H4 (cell line): ENCODE results near the gene AJAP1. TPM values are rescaled to one million over a fixed set of nuclear protein-coding genes. Genes with fewer than 3 reads are reported as not detected.

Experiments
- DNase-seq: peaks from one replicate; pipeline ENCODE4 v3.0.0-alpha.2; 2015; ENCODE audit warnings: low spot score
- total RNA-seq: library from RNA; depleted of rRNA; stranded (reverse); fragments of >200 nt; shearing (Covaris generic); gene quantifications from 2 replicates; pipeline ENCODE4 v1.2.3, GENCODE V29; 2014

Gene AJAP1
- total RNA-seq, 1 experiment from 2014 or later = 6.1 TPM

- no peak for DNase-seq
Measured at GRCh38 chr1:4657244-4657789, 2.9 kb downstream of the AJAP1 start.

DNA sequence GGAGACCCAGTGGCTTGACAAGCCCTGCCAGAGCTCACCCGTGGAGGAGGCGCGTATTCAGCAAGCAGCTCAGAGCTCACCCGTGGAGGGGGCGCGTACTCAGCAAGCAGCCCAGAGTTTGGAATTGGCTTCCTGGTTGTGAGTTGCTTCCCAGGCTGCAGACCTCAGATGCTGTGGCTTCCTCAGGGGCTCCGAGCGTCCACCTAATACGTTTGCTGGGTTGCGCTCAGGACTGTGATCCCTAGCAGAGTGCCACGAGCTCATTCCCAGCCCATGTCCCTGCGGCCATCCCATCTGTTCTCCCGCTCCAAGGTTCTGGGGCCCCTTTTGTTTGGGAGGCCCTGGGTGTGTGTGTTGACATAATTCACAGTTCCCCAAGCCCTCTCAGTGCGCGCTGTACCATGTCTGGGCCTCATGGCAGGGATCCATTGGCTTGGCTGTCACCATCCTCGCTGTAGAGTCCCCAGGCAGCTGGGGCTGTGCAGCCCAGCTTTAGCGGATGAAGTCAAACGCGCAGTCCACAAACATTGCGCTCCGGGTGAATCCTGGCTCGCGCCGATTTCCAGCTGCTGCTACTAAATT, 3.6 kb downstream of the AJAP1 start:
- no peak for DNase-seq

DNA sequence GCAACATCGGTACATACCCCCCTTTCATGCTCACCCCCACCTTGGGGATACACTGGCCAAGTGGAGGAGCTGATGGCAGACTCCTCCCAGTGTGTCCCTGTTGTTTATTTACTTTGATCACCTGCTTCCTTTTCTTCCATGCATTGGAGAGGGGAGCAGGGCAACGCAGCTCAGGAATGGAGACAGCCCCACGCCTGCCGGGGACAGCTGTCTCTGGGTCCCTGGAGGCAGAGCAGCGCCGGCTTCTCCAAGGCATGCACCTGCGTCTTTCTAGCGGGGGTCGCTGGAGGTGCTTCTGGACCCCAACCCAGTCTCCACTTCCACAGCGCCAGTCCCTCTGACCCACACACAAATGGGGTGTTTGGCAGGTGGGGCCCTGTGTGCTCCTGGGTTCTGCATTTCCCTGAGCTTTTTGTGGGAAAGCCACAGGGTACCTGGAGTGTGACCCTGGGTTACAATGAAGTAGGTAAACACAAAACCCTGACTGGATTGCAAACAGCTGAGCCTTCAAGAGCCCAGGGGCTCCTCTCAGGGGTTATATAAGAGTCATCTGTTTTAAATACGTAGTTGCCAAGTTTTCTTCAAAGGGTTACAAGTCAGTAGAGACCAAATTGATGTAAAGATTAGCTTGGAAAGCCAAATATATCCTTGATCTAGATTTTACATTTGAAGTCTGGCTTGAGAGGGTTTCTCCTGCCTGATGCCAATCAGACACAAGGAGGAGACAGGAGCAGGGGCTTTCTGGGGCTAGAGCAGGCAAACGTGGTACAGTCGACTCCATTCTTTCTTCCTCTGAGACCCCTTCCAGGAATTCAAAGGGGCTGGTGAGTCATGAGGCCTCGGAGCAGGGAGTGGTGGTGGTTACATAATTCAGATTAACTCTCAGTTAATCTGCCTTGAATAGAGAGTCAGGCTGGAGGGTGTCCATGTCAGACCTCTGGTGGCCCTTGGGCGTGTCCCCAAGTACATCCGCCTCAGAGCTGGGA, 4.5 kb downstream of the AJAP1 start:
- peak; percentile 40 for DNase-seq

DNA sequence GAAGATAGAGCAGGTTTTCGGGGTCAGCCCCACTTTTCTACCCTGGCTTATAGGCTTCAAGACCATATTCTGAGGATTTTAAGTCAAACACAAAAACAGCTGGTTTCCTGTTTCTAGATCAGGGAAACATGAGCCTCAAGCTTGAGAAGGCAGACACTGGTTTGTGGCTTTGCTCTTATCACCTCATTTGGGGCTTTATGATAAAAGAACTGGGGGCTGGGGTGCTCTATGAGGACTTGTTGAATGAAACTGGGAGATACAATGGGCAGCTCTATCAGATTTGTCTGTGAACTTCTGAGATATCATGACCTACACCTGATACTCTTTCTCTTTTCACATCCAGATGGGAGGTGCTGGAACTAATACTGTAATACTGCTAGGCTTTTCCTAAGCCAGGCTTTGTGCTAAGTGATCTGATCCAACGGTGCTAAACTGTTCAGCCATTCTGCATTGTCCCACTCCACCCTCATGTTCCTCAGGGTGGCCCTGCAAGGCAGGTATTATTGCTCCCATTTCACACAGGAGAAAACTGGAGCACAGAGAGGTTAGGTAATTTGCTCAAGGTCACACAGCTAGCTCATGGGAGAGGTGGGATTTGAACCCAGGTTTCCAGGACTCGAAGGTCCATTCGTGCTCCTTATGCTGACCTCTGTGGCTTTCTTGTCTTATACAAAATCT, 6.6 kb downstream of the AJAP1 start:
- no peak for DNase-seq

GRCh38 chr1:4661595-4661917, 7.1 kb downstream of the AJAP1 start:
- no peak for DNase-seq

DNA sequence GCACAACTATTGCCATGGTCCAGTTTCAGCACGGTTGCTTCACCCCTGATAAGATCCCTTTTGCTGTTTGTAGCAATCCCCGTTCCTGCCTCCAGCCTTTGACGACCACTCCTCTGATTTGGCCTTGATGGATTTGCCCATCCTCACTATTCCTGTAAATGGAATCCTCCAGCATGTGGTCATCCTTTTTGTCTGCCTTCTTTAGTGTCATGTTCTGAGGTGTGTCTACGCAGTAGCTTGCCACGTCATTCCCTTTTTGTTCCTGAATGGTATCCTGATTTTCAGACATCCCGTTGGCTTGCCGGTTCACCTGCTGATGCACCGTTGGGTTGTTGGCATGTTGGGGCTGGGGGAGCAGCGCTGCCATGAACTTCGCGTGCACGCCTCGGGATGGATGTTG, 7.8 kb downstream of the AJAP1 start:
- no peak for DNase-seq

- DNase-seq = no peak
Measured at GRCh38 chr1:4662723-4663122, 8.3 kb downstream of the AJAP1 start.

GRCh38 chr1:4664095-4664494, 9.7 kb downstream of the AJAP1 start:
- no peak for DNase-seq

GRCh38 chr1:4664606-4665005, 10.2 kb downstream of the AJAP1 start:
- DNase-seq = no peak

DNA sequence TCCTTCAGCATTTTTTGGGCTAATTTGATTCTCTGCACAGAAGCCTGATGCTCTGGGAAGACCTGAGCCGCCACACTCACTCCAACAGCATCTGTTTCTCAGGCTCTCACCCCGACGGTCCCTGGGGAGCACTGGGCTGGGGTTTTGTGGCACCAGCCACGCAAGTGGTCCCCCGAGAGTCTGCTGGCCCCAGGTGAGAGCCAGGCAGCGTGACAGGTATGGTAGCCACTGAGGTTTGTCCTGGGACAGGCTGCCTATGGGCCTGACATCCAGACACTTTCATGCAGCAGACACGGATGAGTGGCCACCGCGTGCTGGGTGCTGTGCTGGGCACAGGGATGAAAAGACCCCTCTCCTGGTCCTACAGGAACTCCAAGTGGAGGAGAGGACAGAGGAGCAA, 11.0 kb downstream of the AJAP1 start:
- DNase-seq = no peak

DNA sequence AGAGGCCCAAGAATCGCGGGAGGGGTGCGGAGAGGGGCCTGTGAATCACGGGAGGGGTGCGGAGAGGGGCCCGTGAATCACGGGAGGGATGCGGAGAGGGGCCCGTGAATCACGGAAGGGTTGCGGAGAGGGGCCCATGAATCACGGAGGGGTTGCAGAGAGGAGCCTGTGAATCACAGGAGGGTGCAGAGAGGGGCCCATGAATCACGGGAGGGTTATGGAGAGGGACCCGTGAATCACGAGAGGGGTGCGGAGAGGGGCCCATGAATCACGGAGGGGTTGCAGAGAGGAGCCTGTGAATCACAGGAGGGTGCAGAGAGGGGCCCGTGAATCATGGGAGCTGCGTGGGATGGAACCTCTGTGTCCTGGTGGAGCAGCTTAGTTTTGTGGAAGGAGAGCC, 12.3 kb downstream of the AJAP1 start:
- DNase-seq = peak; percentile 27

DNA sequence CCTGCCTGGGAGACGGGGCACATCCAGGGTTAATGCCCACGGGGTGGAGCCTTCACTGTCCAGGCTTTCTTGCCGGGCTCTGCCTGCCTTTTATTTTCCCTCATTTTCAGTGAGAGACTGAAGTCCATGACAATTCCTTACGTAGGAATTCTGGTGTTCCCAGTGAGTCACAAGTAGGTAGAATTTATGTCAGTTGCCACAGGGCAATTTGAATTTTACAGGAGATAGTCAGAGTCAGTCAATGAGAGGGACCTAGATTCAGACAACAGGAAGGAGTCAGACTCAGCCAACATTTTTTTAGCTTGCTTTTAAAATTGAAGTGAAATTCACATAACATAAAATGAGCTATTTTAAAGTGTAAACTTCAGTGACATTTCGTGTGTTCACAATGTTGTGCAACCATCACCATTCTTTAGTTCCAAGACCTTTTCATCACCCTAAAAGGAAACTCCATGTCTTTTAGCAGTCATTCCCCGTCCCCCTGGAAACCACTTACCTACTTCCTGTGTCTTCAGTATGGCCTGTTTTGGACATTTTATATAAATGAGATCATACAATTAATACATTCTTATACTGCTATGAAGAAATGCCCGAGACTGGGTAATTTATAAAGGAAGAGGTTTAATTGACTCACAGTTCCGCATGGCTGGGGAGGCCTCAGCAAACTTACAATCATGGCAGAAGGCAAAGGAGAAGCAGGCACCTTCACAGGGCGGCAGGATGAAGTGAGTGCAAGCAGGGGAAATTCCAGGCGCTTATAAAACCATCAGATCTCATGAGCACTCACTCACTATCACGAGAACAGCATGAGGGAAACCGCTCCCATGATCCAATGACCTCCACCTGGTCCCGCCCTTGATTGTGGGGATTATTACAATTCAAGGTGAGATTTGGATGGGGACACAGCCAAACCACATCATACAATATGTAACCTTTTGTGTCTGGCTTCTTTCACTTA, 14.6 kb downstream of the AJAP1 start:
- peak; percentile 81 for DNase-seq

DNA sequence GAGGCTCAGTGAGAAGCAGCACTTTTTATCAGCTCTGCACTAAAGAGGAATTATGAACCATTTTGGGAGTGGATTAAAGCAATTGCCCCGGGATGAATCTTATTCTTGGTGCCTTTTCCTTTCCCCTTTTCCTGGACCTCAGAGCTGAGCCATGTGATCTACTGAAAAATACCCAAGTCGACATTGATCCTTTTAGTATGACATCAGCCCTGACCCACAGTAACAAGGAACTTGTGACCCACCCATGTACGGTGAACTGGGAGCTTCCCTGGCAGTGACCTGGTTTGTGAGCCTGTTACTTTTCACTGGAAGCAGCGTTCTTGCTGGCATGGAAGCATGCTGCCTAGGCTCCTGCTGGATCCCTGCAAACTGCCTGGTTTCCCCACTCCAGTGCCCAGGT, 15.9 kb downstream of the AJAP1 start:
- DNase-seq = no peak

DNA sequence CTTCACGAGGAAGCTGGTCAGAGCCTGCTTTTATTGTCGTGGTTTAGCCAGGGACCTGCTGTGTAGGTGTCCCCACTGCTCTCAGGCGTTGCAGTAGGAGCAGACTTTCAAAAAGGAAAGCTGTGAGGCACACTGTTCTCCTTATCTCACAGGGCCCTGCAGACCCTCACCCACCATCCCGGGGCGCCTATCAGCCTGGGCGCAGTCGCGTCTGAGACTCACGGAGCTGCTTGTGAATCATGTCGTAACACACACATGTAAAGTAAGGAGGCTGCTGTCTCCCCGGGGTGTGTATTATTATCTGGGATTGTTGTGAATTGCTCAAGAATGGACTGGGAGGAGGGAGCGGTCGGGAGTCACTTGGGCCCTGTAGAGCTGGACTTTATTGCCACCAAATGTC, 17.4 kb downstream of the AJAP1 start:
- no peak for DNase-seq

- no peak for DNase-seq
Measured at GRCh38 chr1:4673494-4673893, 19.1 kb downstream of the AJAP1 start.

DNA sequence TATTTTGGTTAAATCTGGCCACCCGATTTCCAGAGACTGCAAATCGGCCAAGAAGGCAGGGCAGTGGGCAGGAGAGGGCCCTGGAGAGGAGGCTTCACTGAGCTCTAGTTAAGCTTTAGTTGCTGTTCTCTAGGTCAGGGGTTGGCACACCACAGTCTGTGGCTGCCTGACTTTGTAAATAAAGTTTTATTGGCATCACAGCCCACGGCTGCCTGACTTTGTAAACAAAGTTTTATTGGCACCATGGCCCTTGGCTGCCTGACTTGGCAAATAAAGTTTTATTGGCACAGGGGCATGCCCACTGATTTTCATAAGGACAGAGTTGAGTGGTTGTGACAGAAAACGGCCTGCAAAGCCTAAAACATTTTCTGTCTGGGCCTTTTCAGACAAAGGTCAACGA, 19.7 kb downstream of the AJAP1 start:
- no peak for DNase-seq

DNA sequence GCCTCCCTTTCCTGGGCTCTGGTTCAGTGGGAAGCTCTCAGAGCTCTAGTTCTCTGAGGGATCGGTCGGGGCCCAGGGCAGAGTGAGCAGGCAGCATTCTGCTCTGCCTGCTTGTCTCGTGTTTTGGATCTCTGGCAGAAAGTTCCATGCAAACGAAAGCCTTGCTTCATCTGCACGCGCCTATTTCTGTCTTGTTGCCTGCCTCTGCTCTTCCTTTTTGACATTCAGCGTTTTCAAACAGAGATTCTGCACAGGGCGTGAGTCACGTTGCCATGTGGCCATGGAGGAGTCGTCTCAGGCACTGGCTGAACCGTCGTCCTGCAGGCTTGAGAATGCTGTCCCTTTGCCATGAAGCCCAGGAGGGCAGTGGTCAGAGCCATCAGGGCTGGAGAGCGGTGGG, 20.3 kb downstream of the AJAP1 start:
- no peak for DNase-seq

GRCh38 chr1:4675454-4676186, 21.2 kb downstream of the AJAP1 start:
- DNase-seq = no peak

- DNase-seq = no peak
Measured at GRCh38 chr1:4676253-4676652, 21.8 kb downstream of the AJAP1 start.

DNA sequence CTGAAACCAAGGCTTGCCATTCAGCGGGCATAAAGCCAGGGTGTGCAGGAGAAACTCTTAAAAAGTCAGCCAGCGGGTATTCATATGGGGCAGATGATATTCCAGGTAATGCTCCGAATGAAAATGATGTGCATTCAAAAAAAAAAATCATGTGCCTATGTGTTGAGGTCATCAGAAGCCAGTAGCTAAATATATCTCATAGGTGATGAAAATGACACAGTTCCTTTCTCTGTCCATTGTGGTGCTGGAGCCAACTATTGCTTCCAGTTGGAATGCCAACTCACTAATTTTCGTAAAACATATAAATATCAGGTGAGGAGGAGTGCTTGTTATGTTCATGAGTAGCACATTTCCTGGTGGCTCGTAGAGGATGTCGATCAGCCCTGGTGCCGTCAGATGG, 23.2 kb downstream of the AJAP1 start:
- DNase-seq = no peak
